Mesendoderm (in vitro differentiated cells): Measurements from ENCODE around the gene GNL1.
"Not testable (repeated sequence)": the region's sequence is repeated elsewhere in the genome, so short reads cannot be mapped to it uniquely, and the experiment has no call there.

Experiments
- DNase-seq: peaks from one replicate; pipeline ENCODE4 v3.0.0; 2013
- H2AK5ac ChIP-seq: 2 replicates; pipeline ENCODE4 v1.6.1; 2013; ENCODE audit warnings: low read length, inconsistent platforms
- H2BK120ac ChIP-seq: 2 replicates; pipeline ENCODE4 v1.6.1; 2013; ENCODE audit warnings: low read depth, mild to moderate bottlenecking, low read length, moderate library complexity, mixed read lengths
- H2BK15ac ChIP-seq: replicated peaks from 2 replicates; pipeline ENCODE4 v1.6.1; 2013; ENCODE audit warnings: low read depth, mild to moderate bottlenecking, moderate library complexity
- H2BK5ac ChIP-seq: 2 replicates; pipeline ENCODE4 v1.6.1; 2013; ENCODE audit warnings: low read length, inconsistent platforms
- H3K18ac ChIP-seq: 2 replicates; pipeline ENCODE4 v1.6.1; 2013; ENCODE audit warnings: mild to moderate bottlenecking, low read length, mixed read lengths
- H3K23ac ChIP-seq: one replicate; pipeline ENCODE4 v1.6.1; 2013; ENCODE audit warnings: low read length
- H3K27ac ChIP-seq: 2 replicates; pipeline ENCODE4 v1.5.1; 2013; ENCODE audit warnings: low read depth, mild to moderate bottlenecking, inconsistent platforms, low read length, moderate library complexity
- H3K27me3 ChIP-seq: 2 replicates; pipeline ENCODE4 v1.6.1; 2013; ENCODE audit warnings: low read length, control low read depth, mild to moderate bottlenecking, inconsistent platforms; ENCODE audit not compliant: insufficient read depth, poor library complexity
- H3K36me3 ChIP-seq: 2 replicates; pipeline ENCODE4 v1.6.1; 2013; ENCODE audit warnings: low read length, inconsistent platforms; ENCODE audit not compliant: control insufficient read depth, insufficient read depth
- H3K4ac ChIP-seq: one replicate; pipeline ENCODE4 v1.6.1; 2013; ENCODE audit warnings: low read depth, mild to moderate bottlenecking, low read length, moderate library complexity
- H3K4me1 ChIP-seq: 2 replicates; pipeline ENCODE4 v1.6.1; 2013; ENCODE audit warnings: low read depth, low read length, inconsistent platforms; ENCODE audit not compliant: control insufficient read depth
- H3K4me2 ChIP-seq: 2 replicates; pipeline ENCODE4 v1.6.1; 2013; ENCODE audit warnings: low read length
- H3K4me3 ChIP-seq: 2 replicates; pipeline ENCODE4 v1.5.1; 2013; ENCODE audit warnings: mild to moderate bottlenecking, low read length
- H3K56ac ChIP-seq: one replicate; pipeline ENCODE4 v1.6.1; 2013; ENCODE audit warnings: low read length
- H3K79me1 ChIP-seq: 2 replicates; pipeline ENCODE4 v1.6.1; 2013; ENCODE audit warnings: low read length, inconsistent platforms
- H3K79me2 ChIP-seq: 2 replicates; pipeline ENCODE4 v1.6.1; 2013; ENCODE audit warnings: mild to moderate bottlenecking, low read length; ENCODE audit not compliant: control insufficient read depth, insufficient read depth
- H3K9ac ChIP-seq: 2 replicates; pipeline ENCODE4 v1.6.1; 2013; ENCODE audit warnings: low read length, inconsistent platforms
- H4K5ac ChIP-seq: one replicate; pipeline ENCODE4 v1.6.1; 2013; ENCODE audit warnings: low read length
- H4K8ac ChIP-seq: one replicate; pipeline ENCODE4 v1.6.1; 2013; ENCODE audit warnings: low read depth, mild to moderate bottlenecking, control low read depth, low read length, moderate library complexity
- WGBS: extraction: QIAGEN DNeasy Blood & Tissue Kit; methylation state at CpG from one replicate; pipeline ENCODE4 v1.1.7; 2013; ENCODE audit warnings: low lambda C conversion rate, missing lambda C conversion rate; ENCODE audit not compliant: insufficient coverage; ENCODE audit errors: extremely low coverage; 5-methylcytosine and 5-hydroxymethylcytosine counted together

The GNL1 gene

GRCh38 chr6:30508890-30509736, 47.2 kb downstream of the GNL1 start:
- no peak overlapping the region for H3K27ac ChIP-seq
- no peak overlapping the region for H3K23ac ChIP-seq
- no peaks in the 10 kb centered on the region for H3K79me1 ChIP-seq
- DNase-seq = no peak
- H3K18ac ChIP-seq = no peak overlapping the region
- H4K5ac ChIP-seq = no peak overlapping the region
- H3K4me3 ChIP-seq = no peak overlapping the region
- no peaks in the 10 kb centered on the region for H3K27me3 ChIP-seq
- H4K8ac ChIP-seq = no peak overlapping the region
- H3K4me2 ChIP-seq = no peak overlapping the region
- no peak overlapping the region for H2BK5ac ChIP-seq
- H2BK15ac ChIP-seq = no peak overlapping the region
- H3K4ac ChIP-seq = no peak overlapping the region
- H3K4me1 ChIP-seq = no peaks in the 10 kb centered on the region
- WGBS = no CpG with 5 or more reads among the region's 5 CpGs
- no peak overlapping the region for H3K56ac ChIP-seq
- H2AK5ac ChIP-seq = no peak overlapping the region
- no peak overlapping the region for H3K9ac ChIP-seq
- no peaks in the 10 kb centered on the region for H3K36me3 ChIP-seq
- H3K79me2 ChIP-seq = no peaks in the 10 kb centered on the region
- H2BK120ac ChIP-seq = no peak overlapping the region

- Histone ChIP-seq H4K8ac (no peak overlapping the region), H3K27me3 (no peaks in the 10 kb centered on the region), H3K4me2 (no peak overlapping the region), H3K79me2 (no peaks in the 10 kb centered on the region), H3K23ac (no peak overlapping the region), H3K4me1 (no peaks in the 10 kb centered on the region), H4K5ac (no peak overlapping the region), H3K4ac (no peak overlapping the region), H2AK5ac (no peak overlapping the region), H2BK5ac (no peak overlapping the region), H3K9ac (no peak overlapping the region), H3K79me1 (no peaks in the 10 kb centered on the region), H2BK15ac (no peak overlapping the region), H3K36me3 (no peaks in the 10 kb centered on the region), H3K18ac (no peak overlapping the region), H3K56ac (no peak overlapping the region), H2BK120ac (no peak overlapping the region), H3K27ac (no peak overlapping the region), H3K4me3 (no peak overlapping the region)
- no peak for DNase-seq
- WGBS = no CpG with 5 or more reads among the region's 5 CpGs
These were observed 48.2 kb downstream of the GNL1 start for GRCh38 chr6:30507849-30508827.

- no peak for DNase-seq
- H2BK120ac ChIP-seq = no peak overlapping the region
- no peak overlapping the region for H3K4me2 ChIP-seq
- no peaks in the 10 kb centered on the region for H3K27me3 ChIP-seq
- WGBS = no CpG with 5 or more reads among the region's 10 CpGs
- no peak overlapping the region for H2BK15ac ChIP-seq
- H3K27ac ChIP-seq = no peak overlapping the region
- no peak overlapping the region for H2AK5ac ChIP-seq
- H3K79me2 ChIP-seq = no peaks in the 10 kb centered on the region
- no peaks in the 10 kb centered on the region for H3K36me3 ChIP-seq
- H2BK5ac ChIP-seq = no peak overlapping the region
- no peaks in the 10 kb centered on the region for H3K4me1 ChIP-seq
- H3K56ac ChIP-seq = no peak overlapping the region
- H3K23ac ChIP-seq = no peak overlapping the region
- H3K18ac ChIP-seq = no peak overlapping the region
- H4K8ac ChIP-seq = no peak overlapping the region
- no peak overlapping the region for H3K4me3 ChIP-seq
- no peak overlapping the region for H4K5ac ChIP-seq
- no peak overlapping the region for H3K4ac ChIP-seq
- H3K9ac ChIP-seq = no peak overlapping the region
- H3K79me1 ChIP-seq = no peaks in the 10 kb centered on the region
These were observed 55.6 kb downstream of the GNL1 start for GRCh38 chr6:30500421-30501355.

- H3K27ac ChIP-seq, H2BK5ac ChIP-seq, H3K4ac ChIP-seq, H3K23ac ChIP-seq, DNase-seq, H3K27me3 ChIP-seq, H3K9ac ChIP-seq, H3K36me3 ChIP-seq, H2AK5ac ChIP-seq, H2BK15ac ChIP-seq, H3K4me1 ChIP-seq, H2BK120ac ChIP-seq, H3K79me1 ChIP-seq, H3K4me2 ChIP-seq, H3K18ac ChIP-seq, H3K79me2 ChIP-seq, H3K4me3 ChIP-seq, H4K8ac ChIP-seq, H4K5ac ChIP-seq, H3K56ac ChIP-seq: not testable (repeated sequence)
- no CpG with 5 or more reads among the region's 37 CpGs for WGBS
These were observed 57.6 kb downstream of the GNL1 start for GRCh38 chr6:30498705-30499104.

- Histone ChIP-seq H4K5ac (no peak overlapping the region), H3K56ac (no peak overlapping the region), H3K4me1 (no peaks in the 10 kb centered on the region), H3K79me2 (no peaks in the 10 kb centered on the region), H3K18ac (no peak overlapping the region), H3K79me1 (no peaks in the 10 kb centered on the region), H3K27ac (no peak overlapping the region), H3K36me3 (no peaks in the 10 kb centered on the region), H3K4ac (no peak overlapping the region), H4K8ac (no peak overlapping the region), H3K27me3 (no peaks in the 10 kb centered on the region), H3K4me2 (no peak overlapping the region), H3K4me3 (no peak overlapping the region), H2BK5ac (no peak overlapping the region), H3K23ac (no peak overlapping the region), H2BK15ac (no peak overlapping the region), H2AK5ac (no peak overlapping the region), H3K9ac (no peak overlapping the region), H2BK120ac (no peak overlapping the region)
- WGBS = no CpG with 5 or more reads among the region's 3 CpGs
- no peak for DNase-seq
These were observed 58.6 kb downstream of the GNL1 start for GRCh38 chr6:30497714-30498113.
